K562 (cell line): Measurements from ENCODE around the gene TIMM17A. TPM values are rescaled to one million over a fixed set of nuclear protein-coding genes. Genes with fewer than 3 reads are reported as not detected.

Experiments
- ATAC-seq: fragments of 200-7000 bp; cut with Tn5 transposase; 3 replicates; pipeline ENCODE4 v1.9.1; 2020; ENCODE audit warnings: moderate library complexity
- BruUV-seq: library from RNA; stranded (reverse); fragments of 400-500 nt; replicated peaks from 2 replicates; lab custom pipeline; 2021; lab: Mats Ljungman, UMichigan
- CTCF ChIA-PET: fragments of 300-600 bp; formaldehyde crosslinking; extraction: SDS; loops from one replicate; lab custom pipeline; 2021; ENCODE audit warnings: low intra/inter-chr PET ratio; lab: Yijun Ruan, JAX
- POLR2A ChIA-PET: fragments of 300-600, 350-650 bp; sonication (Branson Sonifier 250); formaldehyde crosslinking; extraction: SDS; loops from one replicate; lab custom pipeline; 2021; ENCODE audit warnings: antibody characterized with exemption, inconsistent platforms; lab: Yijun Ruan, JAX
- DNase-seq, 4 experiments: peaks; one replicate each; pipeline versions ENCODE4 v3.0.0 to v3.0.0-alpha.2; 2011 to 2018; ENCODE audit warnings: low spot score in 3 of 4, mixed read lengths in 3 of 4; ENCODE audit errors: extremely low read depth in 1 of 4
- FAIRE-seq: peaks from 2 replicates; lab custom pipeline; 2011; peaks lifted over from hg19 to GRCh38; lab: Jason Lieb, UNC
- H2AFZ ChIP-seq: 2 replicates; pipeline ENCODE4 v1.6.0; 2011; ENCODE audit warnings: low read depth, low read length, control low read depth, inconsistent platforms
- H3K27ac ChIP-seq: fragments of 200-600 bp; 3 replicates; pipeline ENCODE4 v1.8.0; 2011; ENCODE audit warnings: low read depth, mild to moderate bottlenecking, control low read depth, inconsistent platforms, low read length, moderate library complexity, mixed read lengths; ENCODE audit errors: extremely low read depth
- H3K27me3 ChIP-seq, 2 experiments: fragments of 300-600 bp in 1 of 2; 2 replicates in 1 of 2; 3 replicates in 1 of 2; pipeline versions ENCODE4 v1.6.0 to v1.8.0; 2011; ENCODE audit warnings: inconsistent platforms in 2 of 2, low read length in 2 of 2, mild to moderate bottlenecking in 1 of 2, mixed read lengths in 1 of 2, moderate library complexity in 1 of 2; ENCODE audit not compliant: control insufficient read depth in 2 of 2, insufficient read depth in 2 of 2
- H3K36me3 ChIP-seq: fragments of 300-600 bp; 3 replicates; pipeline ENCODE4 v1.8.0; 2011; ENCODE audit warnings: mild to moderate bottlenecking, low read length, inconsistent platforms; ENCODE audit not compliant: control insufficient read depth, insufficient read depth
- H3K4me1 ChIP-seq, 2 experiments: fragments of 200-600 bp in 1 of 2; replicated peaks in 1 of 2; 2 replicates in 1 of 2; 3 replicates in 1 of 2; pipeline versions ENCODE4 v1.5.1 to v1.8.0; 2011; ENCODE audit warnings: inconsistent platforms in 2 of 2, low read length in 2 of 2, mild to moderate bottlenecking in 1 of 2, mixed read lengths in 1 of 2, moderate library complexity in 1 of 2; ENCODE audit not compliant: control insufficient read depth in 2 of 2, insufficient read depth in 2 of 2
- H3K4me2 ChIP-seq: 2 replicates; pipeline ENCODE4 v1.6.1; 2011; ENCODE audit warnings: low read length, control low read depth, inconsistent platforms, mixed read lengths; ENCODE audit not compliant: insufficient read depth
- H3K4me3 ChIP-seq: fragments of 200-600 bp; sonication (generic), shearing (Covaris generic); 2 replicates; pipeline ENCODE4 v1.5.1; 2016; ENCODE audit warnings: control low read depth, inconsistent platforms
- H3K79me2 ChIP-seq: fragments of 200-600 bp; 3 replicates; pipeline ENCODE4 v1.8.0; 2011; ENCODE audit warnings: low read length, inconsistent platforms; ENCODE audit not compliant: control insufficient read depth, insufficient read depth
- H3K9ac ChIP-seq, 2 experiments: 2 replicates each; pipeline versions ENCODE4 v1.6.0 to v1.6.1; 2011; ENCODE audit warnings: low read depth in 2 of 2, low read length in 2 of 2, control low read depth in 1 of 2, inconsistent platforms in 1 of 2, mild to moderate bottlenecking in 1 of 2, mixed read lengths in 1 of 2; ENCODE audit not compliant: insufficient read depth in 1 of 2
- H3K9me1 ChIP-seq: one replicate; pipeline ENCODE4 v1.6.0; 2011; ENCODE audit warnings: inconsistent platforms, mild to moderate bottlenecking, low read length, moderate library complexity; ENCODE audit not compliant: control insufficient read depth, insufficient read depth
- H3K9me3 ChIP-seq: replicated peaks from 2 replicates; pipeline ENCODE4 v1.5.1; 2011; ENCODE audit warnings: low read depth, low read length, inconsistent platforms; ENCODE audit not compliant: control insufficient read depth, insufficient read depth
- H4K20me1 ChIP-seq: replicated peaks from 2 replicates; pipeline ENCODE4 v1.6.1; 2011; ENCODE audit warnings: low read length, inconsistent platforms, mixed read lengths; ENCODE audit not compliant: control insufficient read depth, insufficient read depth
- GABPA ChIP-seq: fragments of 200-800 bp; sonication (Bioruptor generic); conservative IDR thresholded peaks from 2 replicates; pipeline ENCODE4 v1.6.1; 2016; ENCODE audit warnings: low read depth, missing genetic modification characterization, missing compliant biosample characterization
- HMG20B ChIP-seq: fragments of 250-450 bp; sonication (Bioruptor Pico); IDR thresholded peaks from 2 replicates; pipeline ENCODE4 v1.5.0; 2021; ENCODE audit warnings: mild to moderate bottlenecking
- MTA3 ChIP-seq: fragments of 450-650 bp; formaldehyde crosslinking; IDR thresholded peaks from 2 replicates; pipeline ENCODE4 v1.6.1; 2017; ENCODE audit warnings: mild to moderate bottlenecking, borderline replicate concordance
- ZNF165 ChIP-seq: fragments of 250-450 bp; sonication (Bioruptor Pico); IDR thresholded peaks from 2 replicates; pipeline ENCODE4 v1.4.0; 2020; ENCODE audit warnings: borderline replicate concordance
- ZNF274 ChIP-seq: IDR thresholded peaks from 2 replicates; pipeline ENCODE4 v1.6.1; 2011; ENCODE audit warnings: low read depth, mild to moderate bottlenecking, low read length, moderate library complexity, borderline replicate concordance
- ZNF3 ChIP-seq: fragments of 250-450 bp; sonication (Bioruptor Pico); IDR thresholded peaks from 2 replicates; pipeline ENCODE4 v1.5.0; 2021; ENCODE audit warnings: mild to moderate bottlenecking, moderate library complexity
- ZNF79 ChIP-seq: fragments of 250-450 bp; sonication (Bioruptor Pico); IDR thresholded peaks from 2 replicates; pipeline ENCODE4 v1.4.0; 2020; ENCODE audit warnings: low read depth, mild to moderate bottlenecking, moderate library complexity
- in situ Hi-C: fragments of 300-500 bp; cut with MboI; formaldehyde crosslinking; loops from 4 replicates; pipeline ENCODE4 v1.15.0; 2018; ENCODE audit warnings: inconsistent platforms, mixed read lengths
- intact Hi-C: fragments of 100-400 bp; cut with micrococcal nuclease; formaldehyde crosslinking; loops from 2 replicates; pipeline ENCODE4 v1.14.2; 2022
- polyA plus RNA-seq, 8 experiments: library from polyadenylated mRNA; depleted of rRNA in 4 of 8; stranded (reverse) in 5 of 8; unstranded in 3 of 8; fragments of >200 nt; fragmentation: Nextera tagmentation in 2 of 8; fragmentation: Illumina TruSeq in 1 of 8; extraction: Ambion mirVana in 2 of 8; extraction: Trizol in 1 of 8; gene quantifications; 2 replicates each; pipeline versions ENCODE4 v1.2.1 to v1.2.3, GENCODE V29; 2011 to 2014; ENCODE audit warnings: inconsistent platforms in 1 of 8, missing spikeins in 1 of 8
- total RNA-seq, 7 experiments: library from RNA; depleted of rRNA in 6 of 7; stranded (reverse); fragments of >200 nt in 6 of 7; fragmentation: Illumina TruSeq in 2 of 7; extraction: Trizol in 2 of 7; gene quantifications; 2 replicates each; pipeline versions ENCODE4 v1.2.1 to v1.2.3, GENCODE V29; 2011 to 2021; ENCODE audit warnings: low replicate concordance in 1 of 7
- TF ChIP-seq, protein P1 (sequence below): sonication (generic); formaldehyde crosslinking; IDR thresholded peaks from 2 replicates; pipeline ENCODE4 v1.8.1; 2022; ENCODE audit warnings: missing genetic modification reagents
- TF ChIP-seq, protein P2 (sequence below): fragments of 250-450 bp; sonication (Bioruptor Pico); IDR thresholded peaks from 2 replicates; pipeline ENCODE4 v1.5.0; 2020; ENCODE audit warnings: mild to moderate bottlenecking
- TF ChIP-seq, protein P3 (sequence below): conservative IDR thresholded peaks from 2 replicates; pipeline ENCODE4 v1.6.1; 2011; ENCODE audit warnings: low read depth, mild to moderate bottlenecking, low read length; ENCODE audit not compliant: control insufficient read depth
- TF ChIP-seq, protein P4 (sequence below), 3 experiments: fragments of 200-800 bp in 1 of 3; fragments of 250-450 bp in 1 of 3; fragments of 450-650 bp in 1 of 3; sonication (Bioruptor Pico) in 1 of 3; sonication (Bioruptor generic) in 1 of 3; formaldehyde crosslinking in 1 of 3; IDR thresholded peaks; 2 replicates each; pipeline versions ENCODE4 v1.6.1 to v1.8.0; 2016 to 2022; ENCODE audit warnings: mild to moderate bottlenecking in 2 of 3, missing genetic modification characterization in 2 of 3, missing compliant biosample characterization in 1 of 3, moderate library complexity in 1 of 3
- TF ChIP-seq, protein P5 (sequence below), 2 experiments: IDR thresholded peaks; 2 replicates each; pipeline ENCODE4 v1.6.1; 2012; ENCODE audit warnings: improper control_type of control experiment in 2 of 2, low read depth in 2 of 2, low read length in 2 of 2, borderline replicate concordance in 1 of 2

TIMM17A gene
- total and polyA plus RNA-seq, 9 of the 15 experiments (the other 6 are each of a cell fraction or from before 2014, with no cell fraction given): 116 to 744 (median 180) TPM

DNA sequence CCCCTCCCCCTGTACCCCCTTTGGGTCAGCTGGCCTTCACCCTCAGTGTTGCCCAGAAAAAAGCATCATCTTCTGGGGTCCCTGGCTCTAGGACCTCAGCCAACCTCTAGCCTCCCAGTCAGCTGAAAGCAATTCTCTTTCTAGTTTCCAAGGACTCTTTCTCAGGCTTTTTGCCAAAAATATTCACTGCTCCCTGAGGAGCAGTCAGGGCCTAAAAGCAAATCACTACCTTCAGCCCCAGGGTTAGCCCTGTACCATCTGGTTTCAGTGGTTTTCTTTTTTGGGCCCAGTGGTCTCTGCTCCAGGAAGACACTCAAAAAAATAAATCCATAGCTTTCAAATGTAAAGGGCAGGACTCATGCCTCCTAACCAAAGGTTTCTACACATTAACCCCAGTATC lies 5.8 kb upstream of the TIMM17A start:
- Histone ChIP-seq H3K4me1 (peaks cover 21 to 28% of the 10 kb centered on the region in 2 experiments; a peak in 4 of 5 replicates), H3K4me2 (no peak overlapping the region), H3K9me1 (no peaks in the 10 kb centered on the region), H3K9me3 (no peaks in the 10 kb centered on the region), H3K36me3 (no peaks in the 10 kb centered on the region), H3K27me3 (no peaks in the 10 kb centered on the region), H3K79me2 (peaks cover 4% of the 10 kb centered on the region), H2AFZ (0 out of 2 replicates have a peak overlapping the region, but pooled peaks have one; percentile 46), H4K20me1 (no peaks in the 10 kb centered on the region), H3K27ac (no peak overlapping the region), H3K4me3 (no peak overlapping the region), H3K9ac (no peak overlapping the region)
- FAIRE-seq (no peak), DNase-seq (no peak), ATAC-seq (no peak)
- ChIA-PET CTCF (interaction anchor here (0.6 kb wide), 1 partner anchor 117 kb away, joined by 4 read pairs; no protein-coding TSS in a partner anchor), POLR2A (interaction anchor here (0.8 to 1.8 kb wide), 4 partner anchors 7 to 21 kb away, joined by 3 to 8 read pairs (median 4); no protein-coding TSS in a partner anchor)
- in situ Hi-C loops (no loop called here), intact Hi-C loops (no loop called here)
- BruUV-seq: no TSS peak
- TF ChIP-seq ZNF274 (no peak), ZNF79 (CRISPR knock-in tag) (no peak), GABPA (tag) (no peak), ZNF165 (CRISPR knock-in tag) (no peak), HMG20B (CRISPR knock-in tag) (no peak), MTA3 (no peak), ZNF3 (no peak)
- TF ChIP-seq, protein P1, sequence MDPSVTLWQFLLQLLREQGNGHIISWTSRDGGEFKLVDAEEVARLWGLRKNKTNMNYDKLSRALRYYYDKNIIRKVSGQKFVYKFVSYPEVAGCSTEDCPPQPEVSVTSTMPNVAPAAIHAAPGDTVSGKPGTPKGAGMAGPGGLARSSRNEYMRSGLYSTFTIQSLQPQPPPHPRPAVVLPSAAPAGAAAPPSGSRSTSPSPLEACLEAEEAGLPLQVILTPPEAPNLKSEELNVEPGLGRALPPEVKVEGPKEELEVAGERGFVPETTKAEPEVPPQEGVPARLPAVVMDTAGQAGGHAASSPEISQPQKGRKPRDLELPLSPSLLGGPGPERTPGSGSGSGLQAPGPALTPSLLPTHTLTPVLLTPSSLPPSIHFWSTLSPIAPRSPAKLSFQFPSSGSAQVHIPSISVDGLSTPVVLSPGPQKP (CRISPR knock-in tag): no peak
- TF ChIP-seq, protein P2, sequence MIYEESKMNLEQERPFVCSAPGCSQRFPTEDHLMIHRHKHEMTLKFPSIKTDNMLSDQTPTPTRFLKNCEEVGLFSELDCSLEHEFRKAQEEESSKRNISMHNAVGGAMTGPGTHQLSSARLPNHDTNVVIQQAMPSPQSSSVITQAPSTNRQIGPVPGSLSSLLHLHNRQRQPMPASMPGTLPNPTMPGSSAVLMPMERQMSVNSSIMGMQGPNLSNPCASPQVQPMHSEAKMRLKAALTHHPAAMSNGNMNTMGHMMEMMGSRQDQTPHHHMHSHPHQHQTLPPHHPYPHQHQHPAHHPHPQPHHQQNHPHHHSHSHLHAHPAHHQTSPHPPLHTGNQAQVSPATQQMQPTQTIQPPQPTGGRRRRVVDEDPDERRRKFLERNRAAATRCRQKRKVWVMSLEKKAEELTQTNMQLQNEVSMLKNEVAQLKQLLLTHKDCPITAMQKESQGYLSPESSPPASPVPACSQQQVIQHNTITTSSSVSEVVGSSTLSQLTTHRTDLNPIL (CRISPR knock-in tag): no peak
- TF ChIP-seq, protein P3, sequence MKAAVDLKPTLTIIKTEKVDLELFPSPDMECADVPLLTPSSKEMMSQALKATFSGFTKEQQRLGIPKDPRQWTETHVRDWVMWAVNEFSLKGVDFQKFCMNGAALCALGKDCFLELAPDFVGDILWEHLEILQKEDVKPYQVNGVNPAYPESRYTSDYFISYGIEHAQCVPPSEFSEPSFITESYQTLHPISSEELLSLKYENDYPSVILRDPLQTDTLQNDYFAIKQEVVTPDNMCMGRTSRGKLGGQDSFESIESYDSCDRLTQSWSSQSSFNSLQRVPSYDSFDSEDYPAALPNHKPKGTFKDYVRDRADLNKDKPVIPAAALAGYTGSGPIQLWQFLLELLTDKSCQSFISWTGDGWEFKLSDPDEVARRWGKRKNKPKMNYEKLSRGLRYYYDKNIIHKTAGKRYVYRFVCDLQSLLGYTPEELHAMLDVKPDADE: no peak
- TF ChIP-seq, protein P4, sequence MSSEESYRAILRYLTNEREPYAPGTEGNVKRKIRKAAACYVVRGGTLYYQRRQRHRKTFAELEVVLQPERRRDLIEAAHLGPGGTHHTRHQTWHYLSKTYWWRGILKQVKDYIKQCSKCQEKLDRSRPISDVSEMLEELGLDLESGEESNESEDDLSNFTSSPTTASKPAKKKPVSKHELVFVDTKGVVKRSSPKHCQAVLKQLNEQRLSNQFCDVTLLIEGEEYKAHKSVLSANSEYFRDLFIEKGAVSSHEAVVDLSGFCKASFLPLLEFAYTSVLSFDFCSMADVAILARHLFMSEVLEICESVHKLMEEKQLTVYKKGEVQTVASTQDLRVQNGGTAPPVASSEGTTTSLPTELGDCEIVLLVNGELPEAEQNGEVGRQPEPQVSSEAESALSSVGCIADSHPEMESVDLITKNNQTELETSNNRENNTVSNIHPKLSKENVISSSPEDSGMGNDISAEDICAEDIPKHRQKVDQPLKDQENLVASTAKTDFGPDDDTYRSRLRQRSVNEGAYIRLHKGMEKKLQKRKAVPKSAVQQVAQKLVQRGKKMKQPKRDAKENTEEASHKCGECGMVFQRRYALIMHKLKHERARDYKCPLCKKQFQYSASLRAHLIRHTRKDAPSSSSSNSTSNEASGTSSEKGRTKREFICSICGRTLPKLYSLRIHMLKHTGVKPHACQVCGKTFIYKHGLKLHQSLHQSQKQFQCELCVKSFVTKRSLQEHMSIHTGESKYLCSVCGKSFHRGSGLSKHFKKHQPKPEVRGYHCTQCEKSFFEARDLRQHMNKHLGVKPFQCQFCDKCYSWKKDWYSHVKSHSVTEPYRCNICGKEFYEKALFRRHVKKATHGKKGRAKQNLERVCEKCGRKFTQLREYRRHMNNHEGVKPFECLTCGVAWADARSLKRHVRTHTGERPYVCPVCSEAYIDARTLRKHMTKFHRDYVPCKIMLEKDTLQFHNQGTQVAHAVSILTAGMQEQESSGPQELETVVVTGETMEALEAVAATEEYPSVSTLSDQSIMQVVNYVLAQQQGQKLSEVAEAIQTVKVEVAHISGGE (CRISPR knock-in tag; IDR thresholded peaks at IDR 0.05): no peak
- TF ChIP-seq, protein P5, sequence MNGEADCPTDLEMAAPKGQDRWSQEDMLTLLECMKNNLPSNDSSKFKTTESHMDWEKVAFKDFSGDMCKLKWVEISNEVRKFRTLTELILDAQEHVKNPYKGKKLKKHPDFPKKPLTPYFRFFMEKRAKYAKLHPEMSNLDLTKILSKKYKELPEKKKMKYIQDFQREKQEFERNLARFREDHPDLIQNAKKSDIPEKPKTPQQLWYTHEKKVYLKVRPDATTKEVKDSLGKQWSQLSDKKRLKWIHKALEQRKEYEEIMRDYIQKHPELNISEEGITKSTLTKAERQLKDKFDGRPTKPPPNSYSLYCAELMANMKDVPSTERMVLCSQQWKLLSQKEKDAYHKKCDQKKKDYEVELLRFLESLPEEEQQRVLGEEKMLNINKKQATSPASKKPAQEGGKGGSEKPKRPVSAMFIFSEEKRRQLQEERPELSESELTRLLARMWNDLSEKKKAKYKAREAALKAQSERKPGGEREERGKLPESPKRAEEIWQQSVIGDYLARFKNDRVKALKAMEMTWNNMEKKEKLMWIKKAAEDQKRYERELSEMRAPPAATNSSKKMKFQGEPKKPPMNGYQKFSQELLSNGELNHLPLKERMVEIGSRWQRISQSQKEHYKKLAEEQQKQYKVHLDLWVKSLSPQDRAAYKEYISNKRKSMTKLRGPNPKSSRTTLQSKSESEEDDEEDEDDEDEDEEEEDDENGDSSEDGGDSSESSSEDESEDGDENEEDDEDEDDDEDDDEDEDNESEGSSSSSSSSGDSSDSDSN (IDR thresholded peaks at IDR 0.05; ENCODE audit: borderline replicate concordance in 1 of 2, low read depth in 2 of 2, low read length in 2 of 2): no peak
